ENCODE measurements around the gene PERCC1. TPM values are rescaled to one million over a fixed set of nuclear protein-coding genes. Genes with fewer than 3 reads are reported as not detected.
"Not testable (repeated sequence)": the region's sequence is repeated elsewhere in the genome, so short reads cannot be mapped to it uniquely, and the experiment has no call there.

The PERCC1 gene
- total RNA-seq, 2 donors from 2014 or later: not detected

GRCh38 chr16:1477033-1477432 is 46.2 kb downstream of the PERCC1 start:
- H3K27me3 ChIP-seq: no peaks in the 10 kb centered on the region

DNA sequence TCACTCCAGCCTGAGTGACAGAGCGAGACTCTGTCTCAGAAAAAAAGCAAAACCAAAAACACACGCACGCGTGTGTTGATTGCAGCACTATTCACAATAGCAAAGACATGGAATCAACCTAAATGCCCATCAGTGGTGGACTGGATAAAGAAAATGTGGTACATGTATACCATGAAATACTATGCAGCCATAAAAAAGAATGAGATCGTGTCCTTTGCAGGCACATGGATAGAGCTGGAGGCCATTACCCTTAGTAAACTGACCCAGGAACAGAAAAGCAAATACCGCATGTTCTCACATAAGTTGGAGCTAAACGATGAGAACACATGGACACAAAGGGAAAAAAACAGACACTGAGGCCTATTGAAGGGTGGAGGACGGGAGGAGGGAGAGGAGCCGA is 48.1 kb downstream of the PERCC1 start:
- H3K27me3 ChIP-seq; DNase-seq (ENCODE audit: low spot score); H3K9me3 ChIP-seq; H3K4me3 ChIP-seq; H3K27ac ChIP-seq; H3K36me3 ChIP-seq; H3K4me1 ChIP-seq: not testable (repeated sequence)

More at GRCh38 chr16:1477033-1477432, 46.2 kb downstream of the PERCC1 start:
- Histone ChIP-seq H3K27ac (no peak overlapping the region), H3K4me1 (peaks cover 0 to 21% of the 10 kb centered on the region in 2 donors), H3K36me3 (no peaks in the 10 kb centered on the region), H3K4me3 (no peak overlapping the region), H3K9me3 (no peaks in the 10 kb centered on the region)
- no peak for DNase-seq (ENCODE audit: low spot score)
- TF ChIP-seq CTCF (IDR thresholded peaks at IDR 0.05): no peak

GRCh38 chr16:1481906-1482835 is 51.3 kb downstream of the PERCC1 start:
- TF ChIP-seq CTCF (IDR thresholded peaks at IDR 0.05): no peak
- H3K36me3 ChIP-seq: no peaks in the 10 kb centered on the region
- no peak overlapping the region for H3K27ac ChIP-seq
- no peaks in the 10 kb centered on the region for H3K27me3 ChIP-seq
- no peaks in the 10 kb centered on the region for H3K9me3 ChIP-seq
- H3K4me3 ChIP-seq: no peak overlapping the region
- DNase-seq (ENCODE audit: low spot score): no peak
- no peaks in the 10 kb centered on the region for H3K4me1 ChIP-seq

Other genes with a start within 250 kb of the PERCC1 start
- not detected for gene TPSG1, start 205.8 kb upstream of the PERCC1 start, total RNA-seq
- gene TPSB2, start 200.9 kb upstream of the PERCC1 start, total RNA-seq: 10 to 100 TPM in 1 of 2 donors, 1 to 10 TPM in 1; 1.2 to 12.5 TPM
- gene TPSAB1, start 190.4 kb upstream of the PERCC1 start, total RNA-seq: 1 to 10 TPM; 2.6 to 8.9 TPM
- gene TPSD1, start 175.0 kb upstream of the PERCC1 start, total RNA-seq: under 1 TPM in 1 of 2 donors, not detected in 1; 0.63 TPM
- gene UBE2I, start 121.4 kb upstream of the PERCC1 start, total RNA-seq: 10 to 100 TPM; 58.8 to 59.5 TPM
- 1 to 10 TPM in 1 of 2 donors, under 1 TPM in 1; 0.35 to 2.4 TPM for gene BAIAP3, start 97.4 kb upstream of the PERCC1 start, total RNA-seq
- 10 to 100 TPM; 72.8 to 73.7 TPM for gene TSR3, start 79.2 kb upstream of the PERCC1 start, total RNA-seq
- gene GNPTG, start 79.1 kb upstream of the PERCC1 start, total RNA-seq: 10 to 100 TPM; 31.8 to 46.7 TPM
- gene UNKL, start 16.4 kb upstream of the PERCC1 start, total RNA-seq: 10 to 100 TPM; 11.0 to 17.6 TPM
- 10 to 100 TPM; 13.4 to 19.7 TPM for gene UQCC4, start 10.3 kb upstream of the PERCC1 start, total RNA-seq
- not detected for gene CCDC154, start 13.5 kb downstream of the PERCC1 start, total RNA-seq
- gene CLCN7, start 44.0 kb downstream of the PERCC1 start, total RNA-seq: 10 to 100 TPM; 19.4 to 31.7 TPM
- under 1 TPM in 1 of 2 donors, not detected in 1; 0.24 TPM for gene PTX4, start 57.9 kb downstream of the PERCC1 start, total RNA-seq
- gene TELO2, start 62.3 kb downstream of the PERCC1 start, total RNA-seq: 10 to 100 TPM; 11.3 to 11.5 TPM
- 10 to 100 TPM; 35.1 to 42.2 TPM for gene TMEM204, start 102.6 kb downstream of the PERCC1 start, total RNA-seq
- 10 to 100 TPM in 1 of 2 donors, 1 to 10 TPM in 1; 6.4 to 13.0 TPM for gene IFT140, start 181.0 kb downstream of the PERCC1 start, total RNA-seq
- gene CRAMP1, start 181.3 kb downstream of the PERCC1 start, total RNA-seq: 1 to 10 TPM; 7.7 to 9.7 TPM
- 10 to 100 TPM; 11.7 to 16.1 TPM for gene JPT2, start 247.2 kb downstream of the PERCC1 start, total RNA-seq